ENCODE measurements around the gene GRAMD1A. TPM values are rescaled to one million over a fixed set of nuclear protein-coding genes. Genes with fewer than 3 reads are reported as not detected.

GRAMD1A gene
- total RNA-seq, 2 donors from 2014 or later = 115 to 137 TPM

DNA sequence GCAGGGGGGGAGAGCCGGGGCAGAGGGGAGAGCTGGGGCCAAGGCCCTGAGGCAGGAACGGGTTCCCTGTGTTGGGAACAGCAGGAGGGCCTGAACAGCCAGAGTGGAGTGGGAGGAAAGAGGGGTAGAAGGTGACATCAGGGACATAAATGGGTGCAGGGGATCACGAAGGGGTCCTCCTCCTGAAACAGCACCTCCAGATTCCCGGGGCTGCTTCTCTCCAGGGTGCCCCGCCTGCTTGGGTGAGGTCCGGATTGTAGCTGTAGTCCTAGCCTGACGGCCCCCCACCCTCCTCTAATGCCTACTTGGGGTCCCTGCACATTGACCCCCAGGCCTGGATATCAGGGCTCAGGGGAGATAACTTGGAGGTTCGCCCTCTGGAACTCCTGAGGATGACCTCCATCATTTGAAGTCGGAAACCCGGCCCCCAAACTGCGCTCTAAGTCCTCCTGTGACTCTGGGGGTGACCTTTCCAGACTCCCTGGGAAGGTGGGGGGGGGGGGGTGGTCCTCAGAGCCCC lies 29.7 kb downstream of the GRAMD1A start:
- Histone ChIP-seq H3K9ac (ENCODE audit: extremely low read depth, low read length, poor library complexity, severe bottlenecking) (no peak overlapping the region), H3K27me3 (ENCODE audit: control insufficient read depth, insufficient read depth, low read length, poor library complexity, severe bottlenecking) (peaks cover 38% of the 10 kb centered on the region), H3K36me3 (ENCODE audit: control insufficient read depth, insufficient read depth, low read length) (peaks cover 33% of the 10 kb centered on the region), H3K9me3 (ENCODE audit: control insufficient read depth, low read length) (no peaks in the 10 kb centered on the region), H3K4me1 (ENCODE audit: control insufficient read depth, insufficient read depth, low read length) (no peaks in the 10 kb centered on the region), H3K4me3 (ENCODE audit: low read length) (no peak overlapping the region), H3K27ac (ENCODE audit: low read depth, low read length) (no peak overlapping the region)
- Mint-ChIP-seq H3K4me1 (peaks cover 6% of the 10 kb centered on the region), H3K27me3 (ENCODE audit: insufficient read depth) (peaks cover 34% of the 10 kb centered on the region), H3K36me3 (ENCODE audit: low read depth) (peaks cover 33% of the 10 kb centered on the region), H3K9me3 (no peaks in the 10 kb centered on the region), H3K4me3 (peak overlapping the region; percentile 37), H3K27ac (no peak overlapping the region)
- WGBS, 2 experiments (ENCODE audit: insufficient coverage in 1 of 2, insufficient read length in 1 of 2) = 26 to 43% methylated on average over 2 to 11 of the region's 11 CpGs
- peak; percentile 72 for DNase-seq
- TF ChIP-seq, protein P1, sequence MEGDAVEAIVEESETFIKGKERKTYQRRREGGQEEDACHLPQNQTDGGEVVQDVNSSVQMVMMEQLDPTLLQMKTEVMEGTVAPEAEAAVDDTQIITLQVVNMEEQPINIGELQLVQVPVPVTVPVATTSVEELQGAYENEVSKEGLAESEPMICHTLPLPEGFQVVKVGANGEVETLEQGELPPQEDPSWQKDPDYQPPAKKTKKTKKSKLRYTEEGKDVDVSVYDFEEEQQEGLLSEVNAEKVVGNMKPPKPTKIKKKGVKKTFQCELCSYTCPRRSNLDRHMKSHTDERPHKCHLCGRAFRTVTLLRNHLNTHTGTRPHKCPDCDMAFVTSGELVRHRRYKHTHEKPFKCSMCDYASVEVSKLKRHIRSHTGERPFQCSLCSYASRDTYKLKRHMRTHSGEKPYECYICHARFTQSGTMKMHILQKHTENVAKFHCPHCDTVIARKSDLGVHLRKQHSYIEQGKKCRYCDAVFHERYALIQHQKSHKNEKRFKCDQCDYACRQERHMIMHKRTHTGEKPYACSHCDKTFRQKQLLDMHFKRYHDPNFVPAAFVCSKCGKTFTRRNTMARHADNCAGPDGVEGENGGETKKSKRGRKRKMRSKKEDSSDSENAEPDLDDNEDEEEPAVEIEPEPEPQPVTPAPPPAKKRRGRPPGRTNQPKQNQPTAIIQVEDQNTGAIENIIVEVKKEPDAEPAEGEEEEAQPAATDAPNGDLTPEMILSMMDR (conservative IDR thresholded peaks at IDR 0.05) = no peak

DNA sequence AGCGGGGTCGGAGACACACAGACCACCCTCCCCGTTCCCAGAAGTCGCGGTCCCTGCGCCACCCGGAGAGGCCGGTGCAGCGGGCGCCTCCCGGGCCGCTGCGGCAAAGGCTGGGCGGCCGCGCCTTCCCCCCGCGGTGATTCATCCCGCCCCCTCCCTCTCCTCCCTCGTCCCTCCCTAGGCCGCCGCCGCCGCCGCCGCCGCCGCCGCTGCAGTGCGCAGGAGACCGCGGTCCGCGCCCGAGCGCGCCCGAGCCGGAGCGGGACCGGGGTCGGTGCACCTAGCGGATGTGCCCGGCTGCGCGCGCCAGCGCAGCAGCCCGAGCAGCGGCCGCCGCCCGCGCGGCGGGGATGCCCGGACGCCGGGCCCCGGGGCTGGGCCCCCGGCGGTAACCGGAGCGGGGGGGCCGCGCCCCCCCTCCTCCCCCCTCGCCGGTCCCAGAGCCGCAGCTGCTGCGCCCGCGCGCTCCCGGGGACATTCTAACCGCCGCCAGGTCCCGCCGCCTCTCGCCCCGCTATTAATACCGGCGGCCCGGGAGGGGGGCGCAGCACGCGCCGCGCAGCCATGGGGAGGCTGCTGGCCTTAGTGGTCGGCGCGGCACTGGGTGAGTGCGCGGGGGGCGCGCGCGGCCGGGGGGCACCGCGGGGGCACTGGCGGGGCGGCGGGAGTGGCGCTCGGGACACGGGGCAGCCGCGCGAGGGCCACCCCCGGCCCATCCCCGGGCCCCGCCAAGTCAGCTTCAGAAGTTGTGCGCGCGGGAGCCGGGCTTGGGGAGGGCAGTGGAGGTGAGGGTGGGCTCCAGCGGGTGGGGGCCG lies 30.3 kb downstream of the GRAMD1A start, which contains the start of gene SCN1B:
SCN1B (plus strand) TSS at position 214 of the 815 bp plus-strand sequence; CDS start at position 565, 351 bp downstream.
- Mint-ChIP-seq H3K27me3 (ENCODE audit: insufficient read depth) (peaks cover 34% of the 10 kb centered on the region), H3K9me3 (no peaks in the 10 kb centered on the region), H3K36me3 (ENCODE audit: low read depth) (peaks cover 26% of the 10 kb centered on the region), H3K4me3 (peak within 1 kb of the TSS; percentile 59), H3K4me1 (peaks cover 6% of the 10 kb centered on the region), H3K27ac (no peak within 1 kb of the TSS)
- Histone ChIP-seq H3K4me3 (ENCODE audit: low read length) (peak within 1 kb of the TSS; percentile 74), H3K4me1 (ENCODE audit: control insufficient read depth, insufficient read depth, low read length) (no peaks in the 10 kb centered on the region), H3K9ac (ENCODE audit: extremely low read depth, low read length, poor library complexity, severe bottlenecking) (no peak within 1 kb of the TSS), H3K9me3 (ENCODE audit: control insufficient read depth, low read length) (no peaks in the 10 kb centered on the region), H3K36me3 (ENCODE audit: control insufficient read depth, insufficient read depth, low read length) (peaks cover 27% of the 10 kb centered on the region), H3K27me3 (ENCODE audit: control insufficient read depth, insufficient read depth, low read length, poor library complexity, severe bottlenecking) (peaks cover 38% of the 10 kb centered on the region), H3K27ac (ENCODE audit: low read depth, low read length) (no peak within 1 kb of the TSS)
- TF ChIP-seq, protein P1 (conservative IDR thresholded peaks at IDR 0.05) = no peak
- WGBS, 2 experiments (ENCODE audit: insufficient coverage in 1 of 2, insufficient read length in 1 of 2) = 0% methylated on average over 22 to 116 of the region's 118 CpGs
- peak; percentile 88 for DNase-seq

DNA sequence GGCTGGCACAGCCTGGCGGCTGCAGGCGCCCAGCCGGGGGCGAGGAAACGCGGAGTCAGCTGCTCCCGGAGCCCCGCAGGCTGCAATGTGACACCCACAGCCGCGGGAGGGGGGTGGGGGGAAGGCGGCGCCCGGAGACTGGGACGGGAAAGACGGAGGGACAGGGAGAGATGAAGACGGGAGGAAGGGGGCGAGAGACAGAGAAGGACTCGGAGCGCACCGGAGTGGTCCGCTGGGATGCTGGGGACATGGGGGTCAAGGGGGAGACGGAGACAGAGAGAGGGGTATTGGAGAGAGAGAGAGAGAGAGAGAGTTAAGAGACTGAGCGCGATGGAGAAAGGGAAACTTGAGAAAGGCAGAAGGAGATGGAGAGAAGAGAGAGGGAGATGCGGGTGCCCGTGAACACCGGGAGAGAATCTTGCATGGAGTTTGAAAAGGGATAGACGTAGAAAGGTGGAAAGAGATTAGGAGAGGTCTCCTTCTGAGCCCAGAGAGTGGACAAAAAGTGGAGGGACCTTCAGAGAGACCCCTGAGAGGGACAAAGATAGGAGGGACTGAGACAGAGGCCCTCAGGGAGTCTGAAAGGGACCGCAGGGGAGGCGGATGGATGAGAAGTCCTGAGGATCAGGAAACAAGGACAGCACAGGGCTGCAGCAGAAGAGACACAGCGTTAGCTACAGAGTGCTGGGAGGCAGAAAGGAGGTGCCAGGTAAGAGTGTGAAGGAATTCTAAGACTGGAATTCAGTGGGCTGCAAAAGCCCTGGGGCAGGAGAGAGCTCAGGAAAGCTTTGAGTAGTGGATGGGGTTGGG lies 31.2 kb downstream of the GRAMD1A start:
- no peak overlapping the region for H3K27ac Mint-ChIP-seq
- TF ChIP-seq, protein P1 (conservative IDR thresholded peaks at IDR 0.05) = no peak
- Histone ChIP-seq H3K9me3 (ENCODE audit: control insufficient read depth, low read length) (no peaks in the 10 kb centered on the region), H3K27me3 (ENCODE audit: control insufficient read depth, insufficient read depth, low read length, poor library complexity, severe bottlenecking) (peaks cover 38% of the 10 kb centered on the region), H3K4me1 (ENCODE audit: control insufficient read depth, insufficient read depth, low read length) (no peaks in the 10 kb centered on the region), H3K4me3 (ENCODE audit: low read length) (peak overlapping the region; percentile 74), H3K9ac (ENCODE audit: extremely low read depth, low read length, poor library complexity, severe bottlenecking) (no peak overlapping the region), H3K36me3 (ENCODE audit: control insufficient read depth, insufficient read depth, low read length) (peaks cover 21% of the 10 kb centered on the region), H3K27ac (ENCODE audit: low read depth, low read length) (no peak overlapping the region)
- WGBS, 2 experiments (ENCODE audit: insufficient coverage in 1 of 2, insufficient read length in 1 of 2) = 5 to 6% methylated on average over 21 to 31 of the region's 31 CpGs
- peak overlapping the region; percentile 59 for H3K4me3 Mint-ChIP-seq
- H3K27me3 Mint-ChIP-seq (ENCODE audit: insufficient read depth) = peaks cover 34% of the 10 kb centered on the region
- peaks cover 20% of the 10 kb centered on the region for H3K36me3 Mint-ChIP-seq (ENCODE audit: low read depth)
- DNase-seq = peak; percentile 81
- peaks cover 6% of the 10 kb centered on the region for H3K4me1 Mint-ChIP-seq
- no peaks in the 10 kb centered on the region for H3K9me3 Mint-ChIP-seq
